Stimulated activated CD8-positive, alpha-beta memory T cell treated with anti-CD3 and anti-CD28 coated beads, Interleukin-4, amount 100 ng/mL, for 24 hours (primary cell): Measurements from ENCODE around the gene CDRT15L2.
"Not testable (repeated sequence)": the region's sequence is repeated elsewhere in the genome, so short reads cannot be mapped to it uniquely, and the experiment has no call there.

ENCODE experiments used
- DNase-seq: peaks from one replicate; pipeline ENCODE4 v3.0.0-alpha.2; 2020; ENCODE audit warnings: low read depth

CDRT15L2 gene

GRCh38 chr17:20579424-20579823, at the start of gene CDRT15L2:
TSS of gene CDRT15L2 (plus strand) at chr17:20579724. CDS start at chr17:20579744, 20 bp downstream.
- not testable (repeated sequence) for DNase-seq

- DNase-seq = not testable (repeated sequence)
These were observed 49.4 kb upstream of the CDRT15L2 start for GRCh38 chr17:20530104-20530503.

DNA sequence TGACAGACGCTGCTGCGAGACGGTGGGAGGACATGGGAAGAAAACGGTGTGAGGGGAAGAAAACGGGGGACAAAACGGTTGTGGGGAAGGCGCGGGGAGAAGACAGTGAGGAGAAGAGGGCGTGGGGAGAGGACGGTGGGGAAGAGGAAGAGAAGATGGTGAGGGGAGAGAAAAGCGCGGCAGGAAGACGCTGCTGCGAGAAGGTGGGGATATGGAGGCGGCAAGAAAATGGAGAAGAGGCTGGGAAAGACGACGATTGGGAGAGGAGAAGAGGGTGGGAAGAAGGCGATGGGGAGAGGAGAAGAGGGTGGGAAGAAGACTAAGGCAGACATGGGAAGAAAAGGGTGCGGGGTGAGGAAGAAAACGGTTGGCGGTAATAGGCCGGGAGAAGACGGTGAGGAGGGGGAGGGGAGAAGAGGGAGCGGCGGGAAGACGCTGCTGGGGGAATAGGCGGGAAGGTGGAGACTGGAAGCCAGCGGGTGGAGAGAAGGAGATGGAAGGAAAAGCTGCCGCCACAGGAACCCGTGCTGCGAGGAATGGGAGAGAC, 46.9 kb upstream of the CDRT15L2 start:
- not testable (repeated sequence) for DNase-seq

- DNase-seq = not testable (repeated sequence)
These were observed 46.3 kb upstream of the CDRT15L2 start for GRCh38 chr17:20533206-20533605.

DNA sequence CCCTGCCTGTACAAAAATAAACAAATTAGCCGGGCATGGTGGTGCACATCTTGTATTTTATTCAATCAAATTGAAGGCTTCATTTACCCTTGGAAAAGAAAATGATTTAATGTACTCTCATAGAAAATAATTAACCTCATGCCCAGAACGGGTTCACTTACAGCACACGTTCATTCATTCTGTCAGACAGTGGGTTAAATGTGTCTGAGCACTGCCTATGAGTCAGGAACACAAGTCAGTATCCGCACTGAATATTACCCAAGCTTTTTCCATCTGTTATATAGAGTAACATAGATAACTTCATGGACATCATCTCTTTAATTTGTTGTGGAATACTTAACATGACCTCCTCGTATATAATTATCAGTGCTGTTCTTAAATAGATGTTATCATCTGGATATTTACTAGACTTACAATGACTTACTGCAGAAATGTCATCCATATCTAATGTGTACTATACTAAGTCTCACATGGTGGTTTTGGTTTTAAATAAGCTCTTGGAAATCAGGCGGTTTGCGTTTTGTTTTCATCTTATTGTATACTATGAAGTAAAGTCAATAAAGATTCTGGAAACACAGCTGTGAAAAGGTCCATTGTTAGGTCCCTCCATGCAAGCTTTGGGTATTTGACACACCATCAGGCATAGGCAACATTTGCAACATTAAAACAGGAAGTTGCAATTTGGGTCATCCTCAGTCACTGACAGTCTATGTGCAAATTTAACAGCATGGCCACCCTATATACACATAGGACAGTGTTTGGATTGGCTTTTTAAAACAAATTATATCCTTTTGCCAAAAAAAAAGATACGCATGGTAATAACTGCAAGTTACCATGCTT, 44.6 kb upstream of the CDRT15L2 start:
- DNase-seq = not testable (repeated sequence)

- DNase-seq = not testable (repeated sequence)
These were observed 39.1 kb upstream of the CDRT15L2 start for GRCh38 chr17:20540414-20540813.

DNA sequence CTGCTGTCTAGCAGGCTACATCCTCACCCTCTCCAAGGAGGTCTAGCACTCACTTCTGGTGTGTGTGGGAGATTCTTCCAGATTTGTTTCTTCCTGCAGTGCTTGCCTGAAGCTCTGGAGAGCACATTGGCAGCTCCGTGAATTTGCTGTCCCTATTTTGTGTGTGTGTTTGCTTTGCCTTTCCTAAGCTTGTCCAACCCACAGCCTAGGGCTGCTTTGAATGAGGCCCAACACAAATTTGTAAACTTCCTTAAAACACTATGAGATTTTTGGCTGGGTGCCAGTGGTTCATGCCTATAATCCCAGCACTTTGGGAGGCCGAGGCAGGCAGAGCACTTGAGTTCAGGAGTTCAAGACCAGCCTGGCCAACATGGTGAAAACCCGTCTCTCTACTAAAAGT, 38.7 kb upstream of the CDRT15L2 start:
- not testable (repeated sequence) for DNase-seq

- DNase-seq = not testable (repeated sequence)
These were observed 37.5 kb upstream of the CDRT15L2 start for GRCh38 chr17:20541853-20542546.

DNA sequence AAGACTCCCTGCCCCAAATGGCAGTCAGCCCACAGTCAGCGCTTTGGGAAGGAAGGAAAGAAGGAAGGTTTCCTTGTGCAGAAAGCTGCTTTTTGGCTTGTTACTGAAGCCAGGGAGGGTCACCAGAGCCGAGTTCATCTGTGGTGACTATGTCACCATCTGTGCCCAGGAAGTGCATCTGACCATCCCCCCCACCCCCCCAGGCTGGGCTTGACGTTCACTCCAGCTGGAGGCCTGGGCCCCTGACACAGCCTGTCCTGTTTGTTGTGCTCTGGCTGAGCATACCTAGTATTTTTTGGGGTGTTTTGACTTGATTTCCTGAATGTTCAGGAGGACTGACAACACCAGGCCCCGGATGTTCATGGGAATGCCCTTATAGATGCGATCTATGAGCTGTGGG, 31.6 kb upstream of the CDRT15L2 start:
- not testable (repeated sequence) for DNase-seq

DNA sequence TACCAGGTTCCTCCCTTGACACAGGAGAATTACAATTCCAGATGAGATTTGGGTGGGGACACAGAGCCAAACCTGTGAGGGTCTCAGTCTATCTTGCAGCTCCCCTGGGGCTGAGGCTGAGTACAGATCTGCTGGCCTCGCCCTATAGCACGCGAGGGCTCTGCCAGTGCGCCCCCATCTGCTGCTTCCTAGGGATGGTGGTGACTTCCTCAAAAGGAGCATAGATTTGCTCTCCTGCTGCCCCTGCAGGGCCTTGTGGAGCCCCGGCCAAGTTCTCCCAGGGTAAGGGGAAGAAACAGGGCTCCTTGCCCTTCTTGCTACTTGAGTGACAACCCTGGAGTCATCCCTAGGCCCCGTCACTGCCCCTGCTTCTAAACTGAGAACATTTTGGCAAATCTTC, 26.6 kb upstream of the CDRT15L2 start:
- DNase-seq = not testable (repeated sequence)

- not testable (repeated sequence) for DNase-seq
These were observed 24.8 kb upstream of the CDRT15L2 start for GRCh38 chr17:20554728-20555127.

- not testable (repeated sequence) for DNase-seq
These were observed 24.2 kb upstream of the CDRT15L2 start for GRCh38 chr17:20555135-20556010.

DNA sequence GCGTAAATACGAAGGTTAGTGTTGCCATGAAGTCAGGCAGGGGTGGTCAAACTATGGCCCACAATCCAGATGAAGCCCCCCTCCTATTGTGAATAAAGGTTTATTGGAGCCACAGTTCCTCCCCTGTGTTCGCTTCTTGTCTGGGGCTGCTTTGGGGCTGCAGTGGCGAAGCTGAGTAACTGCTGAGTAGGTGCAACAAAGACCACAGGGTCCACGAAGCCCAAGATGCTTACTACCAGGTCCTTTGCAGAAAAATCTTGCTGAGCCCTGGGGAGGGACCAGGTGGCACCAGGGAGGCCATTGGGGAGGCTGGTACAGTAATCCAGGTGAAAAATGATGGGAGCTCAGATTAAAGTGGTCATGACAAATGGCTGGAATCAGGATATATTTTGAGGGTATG, 21.4 kb upstream of the CDRT15L2 start:
- not testable (repeated sequence) for DNase-seq

- not testable (repeated sequence) for DNase-seq
These were observed 20.5 kb upstream of the CDRT15L2 start for GRCh38 chr17:20559018-20559417.

DNA sequence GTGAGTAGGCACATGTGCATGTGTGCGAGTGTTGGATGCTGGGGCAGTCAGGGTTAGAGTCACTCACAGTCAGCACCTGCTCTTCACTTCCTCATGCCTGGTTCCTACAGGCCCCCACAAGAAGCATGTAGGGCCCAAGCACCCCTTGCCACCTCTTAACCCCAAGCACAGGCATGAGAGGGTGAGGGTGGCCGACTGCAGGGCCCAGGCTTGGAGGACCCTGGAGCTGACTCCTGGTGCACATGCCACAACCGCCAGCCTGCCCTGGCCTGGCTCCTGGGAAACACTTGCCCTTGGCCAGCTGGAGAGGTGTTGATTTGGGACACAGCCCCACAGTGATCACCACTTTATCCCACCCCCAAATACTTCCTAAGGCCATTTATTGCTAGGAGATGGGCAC, 16.9 kb upstream of the CDRT15L2 start:
- no peak for DNase-seq

DNA sequence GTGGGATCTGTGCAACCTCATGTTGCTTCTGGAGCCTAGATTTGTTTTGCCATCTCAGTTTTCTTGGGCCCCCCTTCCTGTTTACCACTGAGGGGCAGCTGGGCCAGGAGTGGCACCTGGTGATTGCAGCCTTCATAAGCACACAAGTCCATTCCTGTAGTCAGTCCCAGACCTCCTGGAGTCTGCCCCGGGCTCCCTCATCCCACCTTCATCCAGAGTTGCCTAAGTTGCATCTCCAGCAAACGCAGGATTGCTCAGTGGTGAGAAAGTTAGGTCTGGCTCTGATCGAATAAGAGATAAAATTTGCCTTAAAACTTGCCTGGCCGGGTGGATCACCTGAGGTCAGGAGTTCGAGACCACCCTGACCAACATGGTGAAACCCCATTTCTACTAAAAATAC, 14.3 kb upstream of the CDRT15L2 start:
- DNase-seq = not testable (repeated sequence)

GRCh38 chr17:20565711-20566110, 13.8 kb upstream of the CDRT15L2 start:
- DNase-seq = no peak

DNA sequence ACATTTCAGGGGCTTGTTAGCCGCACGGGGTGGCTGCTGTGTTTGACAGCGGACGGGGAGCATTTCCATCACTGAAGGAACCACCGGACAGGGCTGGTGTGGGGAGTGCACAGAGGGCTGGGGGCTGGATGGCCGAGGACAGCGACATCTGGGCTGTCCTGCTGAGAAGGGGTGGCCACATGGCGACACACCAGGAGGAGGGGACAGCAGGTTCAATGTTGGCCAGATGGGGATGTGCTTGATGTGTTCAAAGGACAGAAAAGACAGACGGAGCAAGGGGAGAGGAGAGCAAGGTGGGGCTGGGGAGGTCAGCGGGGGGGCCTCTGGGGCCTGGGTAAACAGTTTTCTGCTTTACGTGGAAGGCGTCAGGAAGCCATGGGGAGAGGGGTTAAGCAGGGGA, 12.8 kb upstream of the CDRT15L2 start:
- not testable (repeated sequence) for DNase-seq

DNA sequence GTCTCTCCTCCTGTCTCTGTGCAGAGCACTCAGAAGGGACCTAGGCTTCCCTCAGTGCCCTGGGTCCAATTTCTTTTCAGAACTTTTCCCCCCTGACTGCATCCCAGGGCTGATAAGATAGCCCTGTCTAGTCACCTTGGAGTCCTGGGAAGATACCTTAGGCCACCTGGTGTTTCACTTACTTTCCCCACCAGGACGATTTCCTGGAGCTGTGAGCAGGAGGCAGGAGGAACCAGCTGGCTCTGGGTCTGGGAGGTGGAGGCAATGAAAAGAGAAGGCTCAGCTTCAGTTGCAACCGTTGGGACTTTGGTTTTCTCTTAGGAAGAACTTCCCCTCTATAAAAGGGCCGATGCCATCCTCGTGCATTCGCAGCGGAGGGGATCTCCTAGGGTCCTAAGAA, 12.1 kb upstream of the CDRT15L2 start:
- not testable (repeated sequence) for DNase-seq

- not testable (repeated sequence) for DNase-seq
These were observed 10.9 kb upstream of the CDRT15L2 start for GRCh38 chr17:20568604-20569003.

DNA sequence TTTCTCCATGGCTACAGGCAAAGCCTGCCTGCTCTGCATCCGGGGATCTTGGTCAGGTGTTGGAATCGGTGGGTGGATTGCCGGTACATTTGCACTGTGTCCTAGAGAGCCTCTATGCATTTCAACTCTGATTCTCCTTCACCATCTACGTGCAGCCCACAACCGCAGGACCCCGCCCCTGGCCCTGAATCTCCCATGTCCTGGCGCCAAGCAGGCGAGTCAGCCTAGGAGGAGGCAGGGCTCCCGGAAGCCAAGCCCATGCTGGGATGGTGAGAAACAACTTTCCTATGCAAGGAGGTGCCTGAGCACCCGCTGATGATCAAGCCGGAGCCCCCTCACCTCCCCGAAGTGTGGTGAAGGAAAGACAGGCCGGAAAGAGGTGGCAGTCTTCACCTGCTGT, 7.9 kb upstream of the CDRT15L2 start:
- not testable (repeated sequence) for DNase-seq

GRCh38 chr17:20573216-20573615, 6.3 kb upstream of the CDRT15L2 start:
- not testable (repeated sequence) for DNase-seq
